H9 (cell line): ENCODE results near the gene IL18BP. TPM values are rescaled to one million over a fixed set of nuclear protein-coding genes. Genes with fewer than 3 reads are reported as not detected.

Source experiments
- DNase-seq: peaks from one replicate; pipeline ENCODE4 v3.0.0-alpha.2; 2017
- H2AFZ ChIP-seq: one replicate; pipeline ENCODE4 v1.6.1; 2013; ENCODE audit warnings: mild to moderate bottlenecking, low read length, control low read depth, moderate library complexity
- H2AK5ac ChIP-seq: 2 replicates; pipeline ENCODE4 v1.6.1; 2013; ENCODE audit warnings: low read length, control low read depth, mixed read lengths; ENCODE audit not compliant: insufficient read length
- H2BK120ac ChIP-seq: one replicate; pipeline ENCODE4 v1.6.1; 2013; ENCODE audit warnings: low read depth, mild to moderate bottlenecking, low read length, control low read depth, inconsistent platforms; ENCODE audit not compliant: poor library complexity, severe bottlenecking
- H2BK12ac ChIP-seq: 2 replicates; pipeline ENCODE4 v1.6.1; 2013; ENCODE audit warnings: low read length, control low read depth, mixed read lengths, low read depth; ENCODE audit not compliant: insufficient read length
- H2BK15ac ChIP-seq: 2 replicates; pipeline ENCODE4 v1.6.1; 2013; ENCODE audit warnings: low read depth, low read length, control low read depth
- H2BK20ac ChIP-seq: one replicate; pipeline ENCODE4 v1.6.1; 2013; ENCODE audit warnings: low read depth, mild to moderate bottlenecking, low read length, control low read depth, inconsistent platforms; ENCODE audit not compliant: poor library complexity, severe bottlenecking
- H2BK5ac ChIP-seq: 2 replicates; pipeline ENCODE4 v1.6.1; 2013; ENCODE audit warnings: low read length, control low read depth, mixed read lengths; ENCODE audit not compliant: insufficient read length
- H3K14ac ChIP-seq: 2 replicates; pipeline ENCODE4 v1.6.1; 2013; ENCODE audit warnings: low read length, control low read depth; ENCODE audit not compliant: insufficient read depth
- H3K18ac ChIP-seq: 2 replicates; pipeline ENCODE4 v1.6.1; 2013; ENCODE audit warnings: low read depth, mild to moderate bottlenecking, mixed read lengths, low read length, control low read depth; ENCODE audit not compliant: insufficient read length
- H3K23ac ChIP-seq: 2 replicates; pipeline ENCODE4 v1.6.1; 2013; ENCODE audit warnings: low read length, control low read depth, mixed read lengths, low read depth; ENCODE audit not compliant: insufficient read length
- H3K23me2 ChIP-seq: 2 replicates; pipeline ENCODE4 v1.6.1; 2013; ENCODE audit warnings: low read depth, mild to moderate bottlenecking, mixed read lengths, low read length, control low read depth; ENCODE audit not compliant: insufficient read length, poor library complexity, severe bottlenecking
- H3K27ac ChIP-seq: 2 replicates; pipeline ENCODE4 v1.5.1; 2013; ENCODE audit warnings: low read length, control low read depth, mixed read lengths, low read depth; ENCODE audit not compliant: insufficient read length
- H3K27me3 ChIP-seq: 2 replicates; pipeline ENCODE4 v1.6.1; 2013; ENCODE audit warnings: low read length, control low read depth, inconsistent platforms; ENCODE audit not compliant: insufficient read depth
- H3K4ac ChIP-seq: 2 replicates; pipeline ENCODE4 v1.6.1; 2013; ENCODE audit warnings: low read depth, mild to moderate bottlenecking, control low read depth, inconsistent platforms, low read length, moderate library complexity
- H3K4me1 ChIP-seq: 2 replicates; pipeline ENCODE4 v1.6.1; 2013; ENCODE audit warnings: low read length, control low read depth, inconsistent platforms; ENCODE audit not compliant: insufficient read depth
- H3K4me2 ChIP-seq: 2 replicates; pipeline ENCODE4 v1.6.1; 2013; ENCODE audit warnings: low read length, control low read depth, mixed read lengths; ENCODE audit not compliant: insufficient read length, insufficient read depth
- H3K56ac ChIP-seq: 2 replicates; pipeline ENCODE4 v1.6.1; 2013; ENCODE audit warnings: low read depth, mild to moderate bottlenecking, mixed read lengths, low read length, control low read depth; ENCODE audit not compliant: insufficient read length
- H3K79me1 ChIP-seq: 2 replicates; pipeline ENCODE4 v1.6.1; 2013; ENCODE audit warnings: low read depth, mild to moderate bottlenecking, moderate library complexity, low read length, control low read depth, inconsistent platforms; ENCODE audit not compliant: insufficient read depth, poor library complexity, severe bottlenecking
- H3K79me2 ChIP-seq: 2 replicates; pipeline ENCODE4 v1.6.1; 2013; ENCODE audit warnings: low read length, control low read depth, inconsistent platforms; ENCODE audit not compliant: insufficient read depth
- H3K9ac ChIP-seq: 2 replicates; pipeline ENCODE4 v1.6.1; 2013; ENCODE audit warnings: low read length, control low read depth, mixed read lengths; ENCODE audit not compliant: insufficient read length; ENCODE audit errors: extremely low read depth
- H3K9me3 ChIP-seq: one replicate; pipeline ENCODE4 v1.6.1; 2013; ENCODE audit warnings: low read depth, low read length, inconsistent platforms; ENCODE audit not compliant: control insufficient read depth
- H3T11ph ChIP-seq: one replicate; pipeline ENCODE4 v1.6.1; 2013; ENCODE audit warnings: mild to moderate bottlenecking, low read length, control low read depth, inconsistent platforms
- H4K20me1 ChIP-seq: one replicate; pipeline ENCODE4 v1.6.1; 2013; ENCODE audit not compliant: control insufficient read depth, insufficient read length, insufficient read depth
- H4K5ac ChIP-seq: 2 replicates; pipeline ENCODE4 v1.6.1; 2013; ENCODE audit warnings: low read depth, mild to moderate bottlenecking, mixed read lengths, low read length, control low read depth; ENCODE audit not compliant: insufficient read length
- H4K8ac ChIP-seq: replicated peaks from 2 replicates; pipeline ENCODE4 v1.6.1; 2013; ENCODE audit warnings: low read length, control low read depth, mixed read lengths, low read depth; ENCODE audit not compliant: insufficient read length
- H4K91ac ChIP-seq: 2 replicates; pipeline ENCODE4 v1.6.1; 2013; ENCODE audit warnings: low read depth, mild to moderate bottlenecking, moderate library complexity, mixed read lengths, low read length, control low read depth; ENCODE audit not compliant: insufficient read length
- H3K27ac Mint-ChIP-seq, 3 experiments: 2 replicates in 2 of 3; 3 replicates in 1 of 3; pipeline ENCODE4 v1.8.0; 2020 to 2021; ENCODE audit warnings: mixed read lengths in 3 of 3, mild to moderate bottlenecking in 1 of 3, moderate library complexity in 1 of 3
- H3K27me3 Mint-ChIP-seq: 2 replicates; pipeline ENCODE4 v1.8.0; 2021; ENCODE audit warnings: low read depth, mild to moderate bottlenecking, moderate library complexity, mixed read lengths
- H3K36me3 Mint-ChIP-seq, 3 experiments: 2 replicates in 2 of 3; 3 replicates in 1 of 3; pipeline ENCODE4 v1.8.0; 2020 to 2021; ENCODE audit warnings: low read depth in 3 of 3, mixed read lengths in 3 of 3; ENCODE audit not compliant: insufficient read depth in 1 of 3
- H3K4me1 Mint-ChIP-seq, 2 experiments: 2 replicates each; pipeline ENCODE4 v1.8.0; 2020; ENCODE audit warnings: mixed read lengths in 2 of 2
- H3K4me3 Mint-ChIP-seq, 2 experiments: 2 replicates in 1 of 2; 3 replicates in 1 of 2; pipeline ENCODE4 v1.8.0; 2020 to 2021; ENCODE audit warnings: mild to moderate bottlenecking in 2 of 2, mixed read lengths in 2 of 2, moderate library complexity in 1 of 2
- H3K9me3 Mint-ChIP-seq, 2 experiments: 2 replicates in 1 of 2; 3 replicates in 1 of 2; pipeline ENCODE4 v1.8.0; 2020; ENCODE audit warnings: mild to moderate bottlenecking in 2 of 2, mixed read lengths in 2 of 2, moderate library complexity in 1 of 2
- CTCF ChIP-seq: fragments of 200-600 bp; sonication (generic); conservative IDR thresholded peaks from 3 replicates; pipeline ENCODE4 v1.8.0; 2021; ENCODE audit warnings: antibody characterized with exemption, mild to moderate bottlenecking
- WGBS: extraction: QIAGEN DNeasy Blood & Tissue Kit; methylation state at CpG from one replicate; pipeline ENCODE4 v1.1.7; 2013; ENCODE audit warnings: missing lambda C conversion rate, low lambda C conversion rate, mixed read lengths; ENCODE audit not compliant: insufficient read length; ENCODE audit errors: extremely low coverage; 5-methylcytosine and 5-hydroxymethylcytosine counted together
- total RNA-seq: library from RNA; stranded (reverse); gene quantifications from 2 replicates; pipeline ENCODE4 v1.2.1, GENCODE V29; 2021

Gene IL18BP
- total RNA-seq, 1 experiment from 2014 or later, result 10.2 TPM

- no peaks in the 10 kb centered on the region for H3K9me3 ChIP-seq
- peak overlapping the region in 1 of 3 experiments; percentile 49; a peak in 2 of 7 replicates for H3K27ac Mint-ChIP-seq
- H3K18ac ChIP-seq, result no peak overlapping the region
- H2BK20ac ChIP-seq, result no peak overlapping the region
- H3K4me2 ChIP-seq, result no peak overlapping the region
- H3K27ac ChIP-seq, result no peak overlapping the region
- H3T11ph ChIP-seq, result no peak overlapping the region
- H3K9ac ChIP-seq, result no peak overlapping the region
- no peak for TF ChIP-seq CTCF
- no peak overlapping the region for H2BK5ac ChIP-seq
- no peak overlapping the region for H4K8ac ChIP-seq
- peaks cover 55 to 92% (median 92%) of the 10 kb centered on the region in 3 experiments for H3K36me3 Mint-ChIP-seq
- H2BK15ac ChIP-seq, result no peak overlapping the region
- H3K4me3 Mint-ChIP-seq, result no peak overlapping the region
- DNase-seq, result no peak
- no peak overlapping the region for H3K56ac ChIP-seq
- H3K4me1 Mint-ChIP-seq, result no peaks in the 10 kb centered on the region
- H2AFZ ChIP-seq, result no peak overlapping the region
- no peaks in the 10 kb centered on the region for H3K79me1 ChIP-seq
- H4K91ac ChIP-seq, result no peak overlapping the region
- H2BK120ac ChIP-seq, result no peak overlapping the region
- H3K14ac ChIP-seq, result no peak overlapping the region
- no peaks in the 10 kb centered on the region for H3K23me2 ChIP-seq
- no CpG with 5 or more reads among the region's 38 CpGs for WGBS
- no peaks in the 10 kb centered on the region for H4K20me1 ChIP-seq
- no peaks in the 10 kb centered on the region for H3K9me3 Mint-ChIP-seq
- no peak overlapping the region for H2AK5ac ChIP-seq
- no peaks in the 10 kb centered on the region for H3K79me2 ChIP-seq
- H4K5ac ChIP-seq, result no peak overlapping the region
- no peak overlapping the region for H3K4ac ChIP-seq
- no peaks in the 10 kb centered on the region for H3K4me1 ChIP-seq
- no peak overlapping the region for H2BK12ac ChIP-seq
- H3K27me3 ChIP-seq, result no peaks in the 10 kb centered on the region
- H3K23ac ChIP-seq, result no peak overlapping the region
- peaks cover 2% of the 10 kb centered on the region; the same call in 1 of the 2 replicates for H3K27me3 Mint-ChIP-seq
Observed at GRCh38 chr11:72013765-72014711, 15.3 kb downstream of the IL18BP start.
